GM23338 (cell line): Measurements from ENCODE around the gene F12. TPM values are rescaled to one million over a fixed set of nuclear protein-coding genes. Genes with fewer than 3 reads are reported as not detected.

ENCODE experiments used
- CREB1 ChIP-seq: fragments of 250-450 bp; sonication (Bioruptor Pico); IDR thresholded peaks from 2 replicates; pipeline ENCODE4 v1.5.0; 2020; ENCODE audit warnings: low read depth, mild to moderate bottlenecking, moderate library complexity
- CTCF ChIP-seq, 2 experiments: fragments of 200-600 bp in 1 of 2; sonication (generic) in 1 of 2; conservative IDR thresholded peaks; 2 replicates each; pipeline versions ENCODE4 v1.5.1 to v1.6.1; 2016 to 2017; ENCODE audit warnings: antibody characterized with exemption in 2 of 2, low read depth in 2 of 2, mild to moderate bottlenecking in 2 of 2, moderate library complexity in 1 of 2
- REST ChIP-seq: IDR thresholded peaks from one replicate; pipeline ENCODE4 v1.6.1; 2018; ENCODE audit warnings: antibody characterized with exemption; ENCODE audit not compliant: unreplicated experiment
- STAT1 ChIP-seq: IDR thresholded peaks from one replicate; pipeline ENCODE4 v1.6.1; 2016; ENCODE audit warnings: antibody characterized with exemption; ENCODE audit not compliant: unreplicated experiment
- ZNF462 ChIP-seq: fragments of 250-450 bp; sonication (Bioruptor Pico); IDR thresholded peaks from 2 replicates; pipeline ENCODE4 v1.5.0; 2020; ENCODE audit warnings: mild to moderate bottlenecking, moderate library complexity
- polyA plus RNA-seq: library from polyadenylated mRNA; unstranded; fragments of >200 nt; fragmentation: Nextera tagmentation; extraction: Ambion mirVana; gene quantifications from 2 replicates; pipeline ENCODE4 v1.2.1, GENCODE V29; 2016
- total RNA-seq: library from RNA; depleted of rRNA; stranded (reverse); fragments of >200 nt; shearing (Covaris generic); gene quantifications from 2 replicates; pipeline ENCODE4 v1.2.3, GENCODE V29; 2014

The F12 gene
- total and polyA plus RNA-seq, 2 experiments from 2014 or later: 2.9 to 8.0 TPM

GRCh38 chr5:177427211-177427822 is 18.0 kb upstream of the F12 start (continued):
- TF ChIP-seq ZNF462 (CRISPR knock-in tag): no peak
- no peak for TF ChIP-seq REST
- no peak for TF ChIP-seq CTCF (conservative IDR thresholded peaks at IDR 0.05; ENCODE audit: low read depth in 2 of 2)
- TF ChIP-seq STAT1: no peak
- TF ChIP-seq CREB1: no peak
